Raji (cell line): ENCODE measurements around the gene HMGXB4.

Source experiments
- POLR2A ChIP-seq: IDR thresholded peaks from 2 replicates; pipeline ENCODE4 v1.6.1; 2011; ENCODE audit warnings: low read depth, low read length, control low read depth; ENCODE audit not compliant: insufficient read depth

The HMGXB4 gene

DNA sequence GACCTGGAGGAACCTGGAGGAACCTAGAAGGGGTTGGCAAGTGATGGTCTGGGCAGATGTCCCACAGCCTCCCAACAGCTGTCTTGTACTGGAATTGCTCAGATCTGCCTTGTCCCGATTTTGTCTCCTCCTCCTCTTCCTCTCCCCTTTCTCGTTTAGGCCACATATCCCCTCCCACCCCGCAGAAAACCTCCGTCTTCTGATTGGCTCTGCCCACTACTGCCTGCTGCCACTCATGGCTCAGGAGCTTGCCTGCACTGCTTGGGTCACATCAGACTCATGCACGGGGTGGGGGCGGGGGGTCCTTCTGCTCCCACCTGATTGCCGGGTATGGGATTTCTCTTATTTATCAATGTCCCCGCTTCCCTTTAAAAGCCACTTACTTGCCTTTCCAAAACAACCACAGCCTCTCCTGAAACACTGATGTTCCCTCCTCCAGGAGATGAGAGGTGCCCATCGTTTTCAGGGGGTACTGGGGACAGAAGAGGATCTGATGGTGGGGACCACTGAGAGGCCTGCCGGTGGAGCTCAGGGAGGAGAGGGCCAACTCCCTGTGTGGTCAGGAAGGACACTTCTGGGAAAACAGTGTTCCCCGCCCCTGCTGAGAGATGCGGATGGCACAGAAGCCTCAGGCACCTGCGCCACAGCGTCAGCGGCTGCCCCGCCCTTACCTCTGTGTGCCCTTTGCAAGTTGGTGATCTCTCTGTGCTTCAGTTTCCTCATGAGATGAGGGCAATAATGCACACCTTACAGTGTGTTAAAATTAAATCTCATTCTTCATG is 57.1 kb downstream of the HMGXB4 start:
- no peak for TF ChIP-seq POLR2A

DNA sequence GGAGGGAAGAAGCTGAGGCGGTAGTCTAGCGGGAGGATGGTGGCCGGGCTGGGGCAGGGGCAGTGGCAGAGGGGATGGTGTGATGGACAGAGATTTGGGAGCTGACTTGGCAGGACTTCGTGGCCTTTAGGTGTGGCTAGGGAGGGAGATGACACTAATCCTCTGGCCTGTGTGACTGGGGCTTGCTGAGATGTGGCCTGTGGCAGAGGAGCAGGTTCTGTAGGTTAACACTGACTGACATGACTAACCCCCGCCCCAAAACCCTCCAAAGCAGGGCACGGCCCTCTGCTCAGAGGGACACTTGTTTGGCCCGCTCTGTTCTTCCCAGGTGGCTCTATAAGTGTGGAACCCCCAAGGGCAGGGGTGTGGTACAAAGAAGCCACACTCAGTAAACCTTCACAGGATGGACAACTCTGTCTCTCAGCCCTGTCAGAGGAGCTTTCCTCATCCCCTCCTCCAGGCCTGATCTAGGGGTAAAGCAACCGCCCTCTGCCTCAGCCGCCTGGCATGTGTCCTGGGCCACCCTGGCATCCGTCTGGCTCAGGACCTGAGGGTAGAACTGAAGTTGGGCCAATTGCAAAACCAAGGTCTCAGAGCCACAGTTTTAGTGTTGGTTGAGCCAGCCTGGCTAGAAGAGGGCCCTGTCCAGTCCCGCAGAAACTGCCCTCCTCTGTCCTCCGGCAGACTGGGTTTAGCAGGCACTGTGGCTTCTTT is 58.0 kb downstream of the HMGXB4 start:
- no peak for TF ChIP-seq POLR2A

DNA sequence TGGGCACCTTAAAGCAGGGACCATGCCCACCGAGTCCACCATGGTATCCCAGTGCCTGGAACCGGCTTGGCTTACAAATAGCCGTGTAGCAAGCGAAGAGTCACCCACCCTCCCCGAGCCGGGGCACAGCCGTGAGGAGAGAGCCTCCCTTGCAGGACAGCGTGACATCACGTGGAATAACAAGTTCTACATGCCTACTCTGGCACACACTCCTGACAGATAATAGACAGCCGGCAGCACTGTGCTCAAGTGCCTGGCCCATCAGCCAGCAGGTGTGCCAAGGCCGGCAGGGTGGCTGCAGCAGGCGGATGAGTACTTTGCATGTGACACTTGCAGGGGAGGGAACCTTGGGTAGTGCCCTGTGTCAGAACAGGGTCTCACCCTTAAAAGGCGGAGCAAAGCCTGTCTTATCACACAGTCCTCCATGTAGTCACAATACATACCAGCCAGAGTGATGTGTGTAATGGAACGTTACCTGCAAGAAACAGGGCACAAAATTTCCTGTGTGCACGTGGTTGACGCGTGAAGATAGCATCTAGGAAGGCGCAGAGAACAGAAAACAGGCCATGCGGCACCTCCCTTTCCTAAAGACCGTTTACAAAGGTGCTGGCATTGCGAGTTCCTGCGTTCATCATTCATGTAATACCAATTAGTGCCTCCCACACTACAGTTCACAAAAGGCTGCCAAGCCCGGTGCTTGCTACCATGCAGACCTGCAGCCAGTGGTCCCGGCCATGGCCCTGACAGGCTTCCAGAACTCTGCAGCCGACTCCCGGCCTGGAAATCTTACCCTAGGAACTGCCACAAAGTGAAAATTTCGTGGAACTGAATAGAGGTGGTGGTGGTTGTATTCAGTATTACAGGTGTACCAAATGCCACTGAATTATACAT is 58.8 kb downstream of the HMGXB4 start:
- TF ChIP-seq POLR2A, result no peak

DNA sequence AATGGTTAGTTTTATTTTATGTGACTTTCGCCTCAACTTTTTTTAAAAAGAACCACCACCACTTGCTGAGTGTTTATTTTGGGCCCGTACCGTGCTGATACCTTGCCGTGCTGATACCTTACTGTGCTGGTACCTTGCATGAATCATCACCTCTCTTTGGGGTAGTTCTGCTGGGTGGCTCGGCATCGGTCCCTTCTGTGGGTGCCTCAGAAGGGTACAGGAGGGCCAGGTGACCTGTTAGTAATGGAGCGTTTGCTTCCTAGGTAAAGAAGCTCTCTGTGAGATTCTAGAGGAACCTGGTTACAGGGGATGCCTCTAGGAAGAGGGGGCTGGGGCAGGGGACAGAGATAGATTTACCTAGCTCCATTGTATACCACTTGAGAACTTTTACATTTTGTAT is 59.5 kb downstream of the HMGXB4 start:
- TF ChIP-seq POLR2A, result no peak

DNA sequence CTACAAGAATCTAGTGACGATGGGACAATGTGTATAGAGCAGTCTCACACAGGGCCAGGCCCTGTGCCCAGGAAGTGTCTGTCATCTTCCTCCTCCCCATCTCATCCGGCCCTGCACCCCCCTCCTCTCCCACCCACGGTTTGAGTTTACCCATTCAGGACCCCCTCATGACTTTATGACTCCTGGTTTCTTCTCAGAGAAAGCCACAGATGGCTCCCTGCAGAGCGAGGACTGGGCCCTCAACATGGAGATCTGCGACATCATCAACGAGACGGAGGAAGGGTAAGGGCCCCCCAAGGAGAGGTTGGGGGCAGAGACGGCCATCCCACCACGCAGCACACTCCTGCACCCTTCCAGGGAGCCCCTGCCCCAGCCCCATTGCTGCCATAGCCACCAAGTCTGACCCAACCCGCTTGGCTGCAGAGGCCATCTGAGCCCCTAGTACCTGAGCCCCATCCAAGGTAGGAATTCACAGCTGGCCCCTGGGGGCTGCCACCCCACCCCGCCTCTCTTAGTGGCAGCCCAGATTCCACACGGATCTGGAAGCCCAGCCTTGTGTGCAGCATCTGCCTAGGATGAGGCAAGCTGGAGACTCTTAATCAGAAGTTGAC is 60.5 kb downstream of the HMGXB4 start:
- no peak for TF ChIP-seq POLR2A

DNA sequence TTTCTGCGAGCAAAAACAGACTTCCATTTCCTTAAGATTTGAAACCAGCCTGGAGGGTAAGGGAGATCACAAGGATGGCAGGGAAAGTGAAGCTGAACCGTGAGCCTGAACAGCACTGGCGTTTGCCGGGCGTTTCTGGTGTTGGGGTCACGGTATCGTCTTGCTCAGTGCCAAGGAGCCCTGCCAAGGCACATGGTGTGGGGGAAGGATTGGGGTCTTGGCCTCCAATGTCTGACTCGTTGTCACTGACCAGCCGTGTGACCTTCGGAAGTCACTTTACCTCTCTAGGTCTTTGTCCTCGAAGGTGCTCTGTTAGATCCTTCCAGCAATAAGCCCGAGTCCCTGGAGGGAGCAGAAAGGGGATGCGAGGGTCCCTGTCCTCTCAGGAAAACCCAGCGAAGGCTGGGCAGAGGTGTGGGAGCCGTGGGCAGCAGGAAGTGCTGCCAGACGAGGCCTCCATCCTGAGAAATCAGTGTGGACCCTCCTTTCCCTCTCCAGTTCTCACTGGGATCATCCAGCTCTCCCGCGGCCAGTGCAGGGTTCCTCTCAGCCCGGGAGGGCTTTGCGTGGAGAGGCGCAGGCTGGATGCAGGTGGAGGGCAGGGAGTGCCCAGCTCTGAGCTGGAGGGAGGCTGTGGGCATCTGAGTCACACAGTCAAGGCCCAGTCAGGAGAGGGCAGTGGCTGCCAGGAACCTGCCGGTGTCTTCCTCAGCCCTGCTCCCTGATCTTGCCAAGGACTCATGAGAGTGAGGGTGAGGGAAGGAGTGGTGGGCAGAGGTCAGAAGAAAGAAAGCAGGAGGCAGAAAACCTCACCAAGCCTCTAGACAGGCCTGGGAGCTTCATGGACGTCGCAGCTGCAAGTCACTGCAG is 61.3 kb downstream of the HMGXB4 start:
- TF ChIP-seq POLR2A, result no peak

DNA sequence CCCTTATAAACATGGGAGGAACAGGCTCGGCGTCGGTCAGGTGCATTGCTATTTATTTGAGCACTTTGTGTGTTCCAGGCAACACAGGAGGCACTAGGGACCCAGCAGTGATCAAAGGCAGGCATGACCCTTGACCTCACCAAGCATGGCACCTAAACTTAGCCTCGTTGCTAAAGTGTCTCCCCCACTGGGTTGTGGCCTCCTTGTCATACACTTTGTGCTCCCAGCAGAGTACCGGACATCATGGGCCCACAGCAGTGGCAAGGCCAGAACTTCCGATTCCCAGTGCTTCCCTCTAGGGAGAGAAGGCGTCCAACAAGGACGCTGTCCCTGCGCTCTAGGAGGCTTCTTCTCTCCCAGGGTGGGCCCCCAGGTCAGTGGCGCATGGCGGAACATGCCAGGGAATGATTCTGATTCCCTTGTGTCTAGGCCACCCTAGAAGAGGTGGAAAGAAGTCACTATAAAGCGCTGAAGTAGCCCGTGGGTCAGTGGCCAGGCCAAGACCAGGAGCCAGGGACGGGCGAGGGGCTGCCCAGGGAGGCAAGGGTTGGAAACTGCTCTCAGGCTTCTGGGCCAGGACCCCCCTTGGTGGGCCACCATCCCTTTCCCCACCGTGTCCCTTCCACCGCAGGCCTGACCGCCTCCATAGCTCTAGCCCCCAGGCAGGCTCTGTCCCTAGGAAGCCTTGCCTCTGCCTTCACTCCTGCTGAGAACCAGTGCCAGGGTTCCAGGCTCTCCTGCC is 62.1 kb downstream of the HMGXB4 start:
- no peak for TF ChIP-seq POLR2A

DNA sequence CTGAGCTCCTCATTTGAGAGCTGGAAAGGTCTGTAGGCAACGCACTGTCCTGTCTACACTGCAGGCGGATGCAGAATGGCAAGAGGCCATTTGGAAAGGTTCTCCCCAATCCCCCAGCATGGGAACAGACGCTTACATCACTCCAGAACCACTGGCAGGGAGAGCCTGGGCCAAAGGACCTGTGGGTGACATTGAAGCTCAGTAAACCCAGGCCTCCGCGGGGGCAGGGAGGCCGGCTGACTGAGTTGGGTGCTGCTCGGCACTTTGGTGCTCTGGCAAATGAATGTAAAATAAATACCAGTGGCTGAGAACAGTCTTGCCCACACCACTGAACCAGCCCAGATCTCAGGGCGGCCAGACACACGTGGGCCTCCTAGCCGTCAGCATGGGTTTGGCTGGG is 64.8 kb downstream of the HMGXB4 start:
- no peak for TF ChIP-seq POLR2A

DNA sequence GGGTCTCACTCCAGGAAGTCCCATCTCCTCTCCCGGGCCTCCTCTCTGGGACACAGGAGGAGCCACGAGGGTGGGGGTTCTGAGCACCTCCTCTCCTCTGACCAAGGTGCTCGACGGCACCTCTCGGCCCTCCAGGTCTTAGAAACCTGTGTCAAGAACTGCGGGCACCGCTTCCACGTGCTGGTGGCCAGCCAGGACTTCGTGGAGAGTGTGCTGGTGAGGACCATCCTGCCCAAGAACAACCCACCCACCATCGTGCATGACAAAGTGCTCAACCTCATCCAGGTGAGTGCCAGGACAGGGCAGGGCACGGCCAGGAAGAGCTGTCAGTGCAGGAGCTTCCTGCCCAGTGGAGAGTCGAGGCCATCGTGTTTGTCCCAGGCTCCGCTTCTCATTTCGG is 65.6 kb downstream of the HMGXB4 start:
- TF ChIP-seq POLR2A, result no peak

DNA sequence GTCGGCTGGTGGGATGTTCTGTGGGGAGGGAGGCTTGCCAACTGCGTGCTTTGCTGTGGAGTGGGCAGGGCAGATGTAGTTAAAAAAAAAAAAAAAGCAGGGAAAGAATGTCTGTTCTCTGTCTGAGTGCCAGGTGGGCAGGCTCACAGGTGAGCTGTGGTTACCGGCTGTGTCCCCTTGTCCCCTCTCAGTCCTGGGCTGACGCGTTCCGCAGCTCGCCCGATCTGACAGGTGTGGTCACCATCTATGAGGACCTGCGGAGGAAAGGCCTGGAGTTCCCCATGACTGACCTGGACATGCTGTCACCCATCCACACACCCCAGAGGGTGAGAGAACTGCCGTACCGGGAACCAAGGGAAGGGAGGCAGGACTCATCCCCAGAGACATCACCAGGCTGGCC is 66.0 kb downstream of the HMGXB4 start:
- TF ChIP-seq POLR2A, result no peak

DNA sequence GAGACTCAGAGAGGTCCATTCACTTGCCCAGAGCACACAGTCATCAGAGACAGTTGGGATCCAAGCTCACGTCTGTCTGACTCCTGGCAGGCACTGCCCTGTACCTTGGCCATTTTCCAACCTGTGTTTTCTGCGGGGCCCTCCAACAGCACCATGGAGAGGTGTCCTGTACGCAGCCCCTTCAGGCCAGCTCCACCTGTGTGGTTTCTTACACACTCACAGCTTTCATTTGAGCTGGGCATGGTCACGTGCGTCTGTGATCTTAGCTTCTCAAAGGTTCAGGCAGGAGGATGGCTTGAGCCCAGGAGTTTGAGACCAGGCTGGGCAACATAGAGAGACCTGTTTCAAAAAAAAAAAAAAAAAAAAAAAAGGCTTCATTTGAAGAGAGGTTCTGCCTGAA is 66.8 kb downstream of the HMGXB4 start:
- TF ChIP-seq POLR2A, result no peak

DNA sequence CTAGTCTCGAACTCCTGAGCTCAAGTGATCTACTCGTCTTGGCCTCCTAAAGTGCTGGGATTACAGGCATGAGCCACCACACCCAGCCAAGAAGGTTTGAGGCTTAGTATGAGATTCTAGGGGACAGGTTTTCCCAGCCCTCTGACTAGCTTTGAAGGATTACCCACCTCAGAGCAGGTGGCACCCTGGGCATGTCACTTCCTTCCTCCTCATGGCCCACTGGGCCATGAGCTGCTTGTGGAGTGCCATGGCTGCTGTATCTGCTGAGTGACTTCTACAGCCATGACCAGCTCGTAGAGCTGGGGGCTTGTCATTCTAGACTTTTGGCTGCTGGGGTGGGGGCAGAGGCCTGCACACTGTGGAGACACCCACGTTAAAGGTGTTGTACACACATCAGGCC is 67.5 kb downstream of the HMGXB4 start:
- no peak for TF ChIP-seq POLR2A

DNA sequence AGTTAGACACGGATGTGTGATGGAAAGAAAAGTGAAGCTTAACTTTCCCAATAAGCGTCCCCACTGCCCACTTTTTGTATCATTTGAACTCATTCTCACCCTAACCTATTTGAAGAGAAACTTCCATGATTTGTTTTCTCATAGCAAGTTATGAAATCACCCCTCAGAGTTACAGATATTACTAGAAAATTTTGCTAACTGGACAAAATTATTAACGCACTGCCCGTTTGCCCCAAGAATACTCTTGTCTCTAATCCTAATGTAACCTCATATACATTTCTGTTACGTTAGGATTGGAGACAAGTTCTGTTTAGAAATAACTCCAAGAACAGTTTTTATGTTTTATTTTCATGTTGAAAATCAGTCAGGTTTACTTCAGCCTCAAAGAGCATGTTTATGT is 67.9 kb downstream of the HMGXB4 start:
- no peak for TF ChIP-seq POLR2A

DNA sequence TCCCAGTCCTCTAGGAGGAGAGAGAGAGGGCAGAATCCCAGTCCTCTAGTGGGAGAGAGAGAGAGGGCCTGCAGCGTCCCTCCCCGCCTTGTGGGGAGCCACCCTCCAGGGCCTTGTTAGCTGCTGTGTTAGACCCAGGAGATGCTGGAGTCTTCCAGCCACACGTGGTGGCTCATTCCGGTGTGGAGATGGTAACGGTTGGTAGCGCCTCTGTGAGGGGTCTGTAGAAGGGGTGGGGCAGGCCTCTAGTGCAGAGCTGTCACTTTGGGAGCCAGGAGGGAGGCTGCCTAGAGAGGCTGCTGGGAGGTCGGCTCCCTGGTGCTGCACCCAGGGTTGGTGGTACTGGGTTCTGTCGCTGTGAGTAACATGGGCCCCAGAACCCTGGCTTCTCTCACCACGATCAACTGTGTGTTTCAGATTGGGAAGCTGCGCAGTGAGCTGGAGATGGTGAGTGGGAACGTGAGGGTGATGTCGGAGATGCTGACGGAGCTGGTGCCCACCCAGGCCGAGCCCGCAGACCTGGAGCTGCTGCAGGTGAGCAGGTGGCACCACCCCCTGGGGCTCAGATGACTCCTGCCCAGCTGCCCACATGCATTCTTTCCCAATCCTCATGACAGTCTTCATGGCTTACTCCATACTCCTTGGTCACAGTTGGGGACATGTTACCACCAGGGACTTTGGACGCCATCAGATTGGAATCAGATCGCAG is 69.7 kb downstream of the HMGXB4 start:
- TF ChIP-seq POLR2A, result no peak
